CD4-positive, alpha-beta memory T cell (primary cell): ENCODE data around the gene NRM. TPM values are rescaled to one million over a fixed set of nuclear protein-coding genes. Genes with fewer than 3 reads are reported as not detected.

Experiments used
- CTCF ChIA-PET: fragments of 350-600 bp; sonication (Branson Sonifier 250); formaldehyde crosslinking; loops from one replicate; lab custom pipeline; 2021; ENCODE audit warnings: inconsistent platforms; ENCODE audit not compliant: partially characterized antibody; lab: Charles Lee
- POLR2A ChIA-PET: fragments of 350-600 bp; sonication (Branson Sonifier 250); formaldehyde crosslinking; loops from one replicate; lab custom pipeline; 2021; ENCODE audit not compliant: partially characterized antibody; lab: Charles Lee
- DNase-seq, 5 donors: peaks; one replicate each; pipeline versions ENCODE4 v3.0.0 to v3.0.0-alpha.2; 2020 to 2022; ENCODE audit warnings: mixed read lengths in 1 of 5
- H3K27ac ChIP-seq: one replicate; pipeline ENCODE4 v1.7.0; 2013; ENCODE audit warnings: low read depth, low read length
- H3K27me3 ChIP-seq: 2 replicates; pipeline ENCODE4 v1.7.0; 2013; ENCODE audit warnings: mild to moderate bottlenecking, low read length, moderate library complexity; ENCODE audit not compliant: insufficient read depth
- H3K36me3 ChIP-seq: 2 replicates; pipeline ENCODE4 v1.7.0; 2013; ENCODE audit warnings: mild to moderate bottlenecking, low read length, moderate library complexity; ENCODE audit not compliant: insufficient read depth
- H3K4me1 ChIP-seq: 2 replicates; pipeline ENCODE4 v1.7.0; 2013; ENCODE audit warnings: mild to moderate bottlenecking, low read length, moderate library complexity; ENCODE audit not compliant: insufficient read depth
- H3K4me3 ChIP-seq, 2 donors: one replicate each; pipeline ENCODE4 v1.7.0; 2013; ENCODE audit warnings: low read length in 2 of 2, mild to moderate bottlenecking in 1 of 2
- H3K9me3 ChIP-seq, 2 donors: one replicate each; pipeline ENCODE4 v1.7.0; 2013; ENCODE audit warnings: low read length in 2 of 2, control low read depth in 1 of 2; ENCODE audit not compliant: control insufficient read depth in 1 of 2
- H3K27ac Mint-ChIP-seq, 7 donors: one replicate each; pipeline ENCODE4 v1.8.0; 2020 to 2021; ENCODE audit warnings: mixed read lengths in 7 of 7, mild to moderate bottlenecking in 6 of 7, inconsistent platforms in 3 of 7, moderate library complexity in 3 of 7
- H3K27me3 Mint-ChIP-seq, 2 donors: one replicate each; pipeline ENCODE4 v1.8.0; 2020 to 2021; ENCODE audit warnings: mixed read lengths in 2 of 2
- H3K36me3 Mint-ChIP-seq, 2 donors: one replicate each; pipeline ENCODE4 v1.8.0; 2020 to 2021; ENCODE audit warnings: mixed read lengths in 2 of 2, inconsistent platforms in 1 of 2, mild to moderate bottlenecking in 1 of 2
- H3K4me1 Mint-ChIP-seq, 4 donors: one replicate each; pipeline ENCODE4 v1.8.0; 2020 to 2021; ENCODE audit warnings: mixed read lengths in 4 of 4, mild to moderate bottlenecking in 1 of 4
- H3K4me3 Mint-ChIP-seq, 8 donors: one replicate each; pipeline ENCODE4 v1.8.0; 2020 to 2021; ENCODE audit warnings: mixed read lengths in 8 of 8, mild to moderate bottlenecking in 7 of 8, moderate library complexity in 6 of 8, inconsistent platforms in 3 of 8
- H3K9me3 Mint-ChIP-seq, 8 donors: one replicate each; pipeline ENCODE4 v1.8.0; 2020 to 2021; ENCODE audit warnings: mixed read lengths in 8 of 8, mild to moderate bottlenecking in 5 of 8, inconsistent platforms in 3 of 8, moderate library complexity in 1 of 8
- intact Hi-C: fragments of 100-400 bp; cut with micrococcal nuclease; formaldehyde crosslinking; loops from one replicate; pipeline ENCODE4 v1.15.1; 2023
- polyA plus RNA-seq, 2 donors: library from polyadenylated mRNA; unstranded; fragments of 300-500 nt; fragmentation: Illumina TruSeq; gene quantifications; one replicate each; pipeline ENCODE4 v1.2.3, GENCODE V29; 2021
- total RNA-seq, 2 experiments: library from RNA; stranded (reverse); gene quantifications; one replicate each; pipeline ENCODE4 v1.2.3, GENCODE V29; 2021

NRM gene
- total and polyA plus RNA-seq, 4 experiments from 2014 or later, result 6.4 to 15.8 (median 7.8) TPM

- no peak overlapping the region for H3K4me3 ChIP-seq
- intact Hi-C loops, result no loop called here
- H3K4me1 ChIP-seq, result no peaks in the 10 kb centered on the region
- no peak for DNase-seq
- H3K9me3 ChIP-seq, result no peaks in the 10 kb centered on the region
- H3K36me3 Mint-ChIP-seq, result peaks cover 54 to 79% of the 10 kb centered on the region in 2 donors
- POLR2A ChIA-PET, result interaction anchor here (3.0 kb wide), 1 partner anchor 39 kb away, joined by 8 read pairs; the partner anchor contains the start of genes MRPS18B and PPP1R10
- H3K27ac ChIP-seq, result no peak overlapping the region
- no peaks in the 10 kb centered on the region for H3K27me3 Mint-ChIP-seq
- peaks cover 83% of the 10 kb centered on the region for H3K36me3 ChIP-seq
- CTCF ChIA-PET, result interaction anchor here (1.1 to 1.2 kb wide), 2 partner anchors 66 to 111 kb away, joined by 4 read pairs; no protein-coding TSS in a partner anchor
- H3K9me3 Mint-ChIP-seq, result no peaks in the 10 kb centered on the region
- H3K4me1 Mint-ChIP-seq, result peaks cover 0 to 3% (median 0%) of the 10 kb centered on the region in 4 donors
- H3K27me3 ChIP-seq, result no peaks in the 10 kb centered on the region
- H3K27ac Mint-ChIP-seq, result no peak overlapping the region
- H3K4me3 Mint-ChIP-seq, result no peak overlapping the region
These were observed 34.3 kb downstream of the NRM start for GRCh38 chr6:30656513-30656912.

DNA sequence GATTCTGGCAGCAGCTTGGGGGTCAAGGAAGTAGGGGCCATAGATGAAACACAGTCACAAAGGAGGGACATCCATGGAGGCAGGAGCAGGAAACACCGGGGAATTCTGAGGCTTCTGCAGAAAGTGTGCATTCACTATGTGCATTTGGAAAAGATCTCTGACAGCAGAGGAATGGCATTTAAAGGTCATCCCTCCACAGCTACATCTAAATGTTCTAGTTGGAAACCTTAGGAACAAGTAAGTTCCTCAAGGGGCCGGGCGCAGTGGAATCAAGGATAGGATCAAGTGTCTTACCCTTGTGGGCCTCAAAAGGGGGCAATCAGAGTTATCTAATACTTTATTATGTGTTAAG lies 35.1 kb downstream of the NRM start:
- Histone ChIP-seq H3K9me3 (no peaks in the 10 kb centered on the region), H3K36me3 (peaks cover 86% of the 10 kb centered on the region), H3K27me3 (no peaks in the 10 kb centered on the region), H3K4me1 (no peaks in the 10 kb centered on the region), H3K27ac (no peak overlapping the region), H3K4me3 (no peak overlapping the region)
- no peak overlapping the region for H3K4me3 Mint-ChIP-seq
- ChIA-PET CTCF (interaction anchor here (1.1 to 1.2 kb wide), 2 partner anchors 67 to 111 kb away, joined by 4 read pairs; no protein-coding TSS in a partner anchor), POLR2A (interaction anchor here (1.1 to 3.0 kb wide), 2 partner anchors 38 to 43 kb away, joined by 3 to 8 read pairs; partner anchors contain the start of genes MRPS18B and PPP1R10)
- H3K27ac Mint-ChIP-seq, result peak overlapping the region in 2 of 7 donors; percentile 15 to 29
- intact Hi-C loops, result no loop called here
- H3K4me1 Mint-ChIP-seq, result peaks cover 0 to 5% (median 0%) of the 10 kb centered on the region in 4 donors
- H3K9me3 Mint-ChIP-seq, result no peaks in the 10 kb centered on the region
- H3K27me3 Mint-ChIP-seq, result no peaks in the 10 kb centered on the region
- DNase-seq, result no peak
- H3K36me3 Mint-ChIP-seq, result peaks cover 56 to 81% of the 10 kb centered on the region in 2 donors

GRCh38 chr6:30654798-30655742 lies 35.7 kb downstream of the NRM start:
- Mint-ChIP-seq H3K27me3 (no peaks in the 10 kb centered on the region), H3K4me3 (no peak overlapping the region), H3K4me1 (peaks cover 0 to 5% (median 0%) of the 10 kb centered on the region in 4 donors), H3K27ac (peak overlapping the region in 4 of 7 donors; percentile 15 to 69 (median 52)), H3K9me3 (no peaks in the 10 kb centered on the region), H3K36me3 (peaks cover 54 to 79% of the 10 kb centered on the region in 2 donors)
- Histone ChIP-seq H3K36me3 (peaks cover 82% of the 10 kb centered on the region), H3K4me1 (no peaks in the 10 kb centered on the region), H3K4me3 (no peak overlapping the region), H3K9me3 (no peaks in the 10 kb centered on the region), H3K27me3 (no peaks in the 10 kb centered on the region), H3K27ac (no peak overlapping the region)
- no peak for DNase-seq
- ChIA-PET POLR2A (interaction anchor here (1.1 to 3.0 kb wide), 2 partner anchors 37 to 42 kb away, joined by 3 to 8 read pairs; partner anchors contain the start of genes MRPS18B and PPP1R10), CTCF (interaction anchor here (1.1 kb wide), 1 partner anchor 110 kb away, joined by 4 read pairs; no protein-coding TSS in a partner anchor)
- intact Hi-C loops, result no loop called here

DNA sequence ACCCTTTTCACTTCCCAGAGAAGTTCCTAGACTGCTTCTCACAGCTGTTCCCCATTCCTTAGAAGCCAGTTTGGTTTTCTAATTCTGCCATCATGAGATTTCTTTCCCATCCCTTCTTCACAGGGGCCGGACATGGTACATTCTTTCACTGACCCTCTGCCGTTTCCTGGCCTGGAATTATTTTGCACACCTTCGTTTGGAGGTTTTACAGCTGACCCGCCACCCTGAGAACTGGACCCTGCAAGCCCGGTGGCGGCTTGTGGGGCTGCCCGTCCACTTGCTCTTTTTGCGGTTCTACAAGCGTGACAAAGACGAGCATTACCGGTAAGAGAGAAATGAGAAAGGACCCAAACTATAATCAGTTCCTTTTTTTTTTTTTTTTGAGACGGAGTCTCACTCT lies 39.6 kb downstream of the NRM start:
- ChIA-PET CTCF (interaction anchor here (1.1 to 2.7 kb wide), 5 partner anchors 9 to 109 kb away, joined by 3 to 6 read pairs (median 4); no protein-coding TSS in a partner anchor), POLR2A (interaction anchor here (0.6 to 1.5 kb wide), 6 partner anchors 36 to 823 kb away, joined by 3 to 6 read pairs (median 3); no protein-coding TSS in a partner anchor)
- Histone ChIP-seq H3K36me3 (peaks cover 51% of the 10 kb centered on the region), H3K4me3 (no peak overlapping the region), H3K27me3 (no peaks in the 10 kb centered on the region), H3K4me1 (peaks cover 14% of the 10 kb centered on the region), H3K9me3 (no peaks in the 10 kb centered on the region), H3K27ac (no peak overlapping the region)
- no peak overlapping the region for H3K27ac Mint-ChIP-seq
- intact Hi-C loops, result no loop called here
- no peaks in the 10 kb centered on the region for H3K27me3 Mint-ChIP-seq
- H3K9me3 Mint-ChIP-seq, result no peaks in the 10 kb centered on the region
- peaks cover 28 to 55% of the 10 kb centered on the region in 2 donors for H3K36me3 Mint-ChIP-seq
- DNase-seq, result no peak
- H3K4me3 Mint-ChIP-seq, result no peak overlapping the region
- peaks cover 13 to 24% (median 15%) of the 10 kb centered on the region in 4 donors for H3K4me1 Mint-ChIP-seq

DNA sequence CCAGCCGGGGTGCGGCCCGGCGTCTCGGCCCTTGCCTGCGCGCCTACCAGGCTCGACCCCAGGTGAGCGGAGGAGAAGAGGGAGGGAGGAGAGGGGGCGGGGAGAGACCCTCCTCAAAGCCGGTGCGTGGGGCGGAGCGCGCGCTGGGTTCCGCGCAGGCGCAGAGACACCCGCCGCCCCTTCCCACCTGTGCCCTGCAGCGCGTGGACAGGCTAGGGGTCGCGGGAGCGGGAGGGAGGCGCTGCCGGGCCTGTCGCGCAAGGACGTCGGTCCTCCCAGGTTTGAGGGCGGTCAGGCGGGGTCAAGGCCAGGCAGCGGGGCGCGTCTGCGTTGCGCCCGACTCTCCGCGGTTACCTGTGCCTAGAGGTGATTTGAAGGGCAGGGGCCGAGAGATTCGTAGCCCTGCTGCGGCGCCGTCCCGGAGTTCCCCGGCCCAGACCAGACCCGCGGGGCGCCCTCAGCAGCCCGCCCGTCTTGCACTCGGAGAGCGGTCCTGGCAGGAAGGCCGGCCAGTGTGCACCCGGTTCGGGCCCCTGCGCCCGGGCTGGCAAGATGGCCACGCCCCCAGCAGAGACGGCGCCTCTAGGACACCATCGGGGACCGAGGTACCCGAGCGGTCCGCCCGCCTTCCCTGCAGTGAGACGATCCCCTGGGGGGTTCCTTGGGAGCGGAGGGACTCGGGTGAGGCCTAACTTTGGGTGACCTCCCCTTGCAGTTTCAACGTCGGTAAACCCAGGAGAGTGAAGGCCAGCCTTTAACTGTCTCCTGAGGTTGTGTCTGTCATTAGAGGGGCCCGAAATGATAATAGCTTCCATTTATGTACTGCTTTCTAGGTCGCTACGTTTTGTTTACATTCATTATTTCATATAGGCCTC lies 43.3 kb downstream of the NRM start:
- H3K4me3 Mint-ChIP-seq, result peak overlapping the region; percentile 85 to 92 (median 89)
- peaks cover 15 to 28% of the 10 kb centered on the region in 2 donors for H3K36me3 Mint-ChIP-seq
- Histone ChIP-seq H3K9me3 (no peaks in the 10 kb centered on the region), H3K36me3 (peaks cover 17% of the 10 kb centered on the region), H3K27me3 (no peaks in the 10 kb centered on the region), H3K4me1 (peaks cover 20% of the 10 kb centered on the region), H3K4me3 (peak overlapping the region; percentile 74 to 91), H3K27ac (peak overlapping the region; percentile 89)
- ChIA-PET CTCF (interaction anchor here (0.8 to 1.7 kb wide), 4 partner anchors 21 to 165 kb away, joined by 3 to 6 read pairs (median 3); partner anchors contain the start of genes ATAT1 and MDC1), POLR2A (interaction anchor here (0.6 to 5.8 kb wide), 13 partner anchors 14 to 154 kb away, joined by 3 to 58 read pairs (median 5); partner anchors contain the start of genes ATAT1, DHX16, MDC1 and MRPS18B)
- H3K27ac Mint-ChIP-seq, result peak overlapping the region; percentile 85 to 95 (median 92)
- peaks cover 17 to 29% (median 22%) of the 10 kb centered on the region in 4 donors for H3K4me1 Mint-ChIP-seq
- intact Hi-C loops, result loop anchor here (1.0 kb wide), 4 partner anchors 21 to 74 kb away; partner anchors contain the start of genes ATAT1, DHX16, MRPS18B and PPP1R10
- no peaks in the 10 kb centered on the region for H3K9me3 Mint-ChIP-seq
- peak; percentile 64 to 84 (median 67) for DNase-seq
- H3K27me3 Mint-ChIP-seq, result no peaks in the 10 kb centered on the region
